HG03439 (cell line): Measurements from ENCODE around the gene FAM241B.

Source experiments
- ATAC-seq: cut with Tn5 transposase; IDR thresholded peaks from one replicate; pipeline ENCODE4 v1.9.1; 2021; ENCODE audit warnings: mild to moderate bottlenecking, moderate library complexity; ENCODE audit not compliant: unreplicated experiment

The FAM241B gene

DNA sequence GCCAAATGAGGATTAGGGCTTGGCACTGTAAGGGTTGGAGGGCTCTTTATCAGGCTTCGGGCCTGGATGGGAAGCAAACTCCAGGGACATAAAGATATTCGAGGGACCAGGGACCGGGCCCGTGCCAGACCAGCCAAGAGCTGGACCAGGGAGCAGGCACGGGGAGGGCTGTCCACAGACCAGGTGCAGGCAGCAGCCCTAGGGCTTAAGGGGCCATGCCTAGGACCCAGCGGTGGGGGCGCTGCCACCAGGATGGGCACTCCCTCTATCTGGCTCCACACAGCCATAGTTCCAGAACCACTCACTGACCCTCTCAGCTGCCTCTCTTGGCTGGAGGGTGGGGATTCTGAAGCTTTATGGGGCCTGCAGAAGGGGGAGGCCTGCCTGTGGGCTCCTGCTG lies 32.9 kb downstream of the FAM241B start:
- no peak for ATAC-seq

- no peak for ATAC-seq
Observed at GRCh38 chr10:69663369-69663947, 33.4 kb downstream of the FAM241B start.

GRCh38 chr10:69665474-69666320 lies 35.6 kb downstream of the FAM241B start:
- no peak for ATAC-seq

DNA sequence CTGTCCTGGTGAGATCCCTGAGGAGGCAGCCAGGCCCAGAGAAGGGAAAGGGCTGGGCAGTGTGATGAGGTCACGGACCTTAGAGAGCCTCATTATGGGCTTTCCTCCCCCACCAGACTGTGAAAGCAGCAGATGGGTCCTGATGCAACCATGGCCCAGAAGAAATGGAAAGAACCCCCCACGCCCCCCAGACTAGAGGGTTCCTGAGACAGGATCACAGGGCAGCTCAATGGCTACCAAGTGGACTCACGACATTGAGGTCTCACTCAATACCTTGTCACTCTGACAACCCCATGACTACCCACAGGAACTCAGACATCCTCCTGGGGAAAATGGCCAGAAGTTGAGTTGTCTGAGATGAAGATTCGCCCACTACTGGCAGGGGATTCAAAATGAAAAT lies 36.7 kb downstream of the FAM241B start:
- ATAC-seq: no peak

DNA sequence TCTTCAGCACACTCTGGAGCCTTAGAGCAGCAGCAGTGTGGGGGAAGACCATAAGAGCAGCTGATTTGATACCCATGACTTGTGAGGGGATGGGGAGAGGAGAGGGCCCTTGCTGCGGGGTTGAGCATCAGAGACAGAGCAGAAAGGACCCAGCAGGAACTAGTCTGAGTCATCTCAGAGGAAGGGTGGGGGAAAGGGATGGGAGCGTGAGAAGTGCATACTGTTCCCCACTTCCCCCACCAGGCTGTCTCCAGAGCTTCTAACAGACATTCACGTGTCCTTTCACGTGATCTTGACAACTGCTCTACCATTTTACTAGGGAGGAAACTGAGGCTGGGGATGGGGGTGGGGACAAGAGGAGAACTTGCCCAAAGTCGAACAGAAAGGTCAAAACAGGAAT lies 38.7 kb downstream of the FAM241B start:
- ATAC-seq: no peak

GRCh38 chr10:69669409-69669808 lies 39.4 kb downstream of the FAM241B start:
- ATAC-seq: no peak

DNA sequence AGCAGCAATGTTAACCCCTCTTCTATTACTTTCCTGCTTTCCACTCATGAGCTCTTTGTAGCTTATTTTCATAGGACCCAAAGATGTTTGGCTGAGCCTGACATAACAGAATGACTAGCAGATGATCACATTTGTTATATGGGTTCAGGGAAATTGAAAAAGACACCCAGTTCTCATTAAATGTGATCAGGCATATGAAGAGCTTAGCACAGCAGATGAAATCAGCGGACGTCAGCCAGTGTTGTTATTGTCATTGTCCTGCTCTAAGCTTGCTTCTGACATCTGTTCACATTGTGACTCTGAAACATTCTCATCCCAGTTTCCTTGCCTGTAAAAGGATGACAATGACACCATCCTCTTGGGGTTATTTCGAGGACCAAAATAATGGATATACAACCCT lies 43.5 kb downstream of the FAM241B start:
- ATAC-seq: no peak

DNA sequence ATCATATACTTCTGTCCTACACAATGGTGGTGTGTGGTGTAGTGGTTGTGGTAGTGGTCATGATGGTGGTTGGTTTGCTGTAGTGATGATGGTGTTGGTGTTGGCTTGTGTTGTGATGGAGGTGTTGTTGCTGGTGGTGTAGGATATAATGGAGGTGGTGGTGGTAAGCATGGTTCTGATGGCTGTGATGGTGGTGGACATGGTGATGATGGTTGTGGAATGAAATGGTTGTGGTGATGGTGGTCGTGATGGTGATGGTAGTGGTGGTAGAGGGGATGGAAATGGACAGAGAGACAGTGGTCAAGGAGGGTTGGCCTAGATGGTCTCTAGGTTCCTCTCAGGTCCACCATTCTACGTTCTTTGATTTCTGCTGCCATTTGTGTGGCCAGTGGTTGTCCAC lies 44.7 kb downstream of the FAM241B start:
- ATAC-seq: no peak

DNA sequence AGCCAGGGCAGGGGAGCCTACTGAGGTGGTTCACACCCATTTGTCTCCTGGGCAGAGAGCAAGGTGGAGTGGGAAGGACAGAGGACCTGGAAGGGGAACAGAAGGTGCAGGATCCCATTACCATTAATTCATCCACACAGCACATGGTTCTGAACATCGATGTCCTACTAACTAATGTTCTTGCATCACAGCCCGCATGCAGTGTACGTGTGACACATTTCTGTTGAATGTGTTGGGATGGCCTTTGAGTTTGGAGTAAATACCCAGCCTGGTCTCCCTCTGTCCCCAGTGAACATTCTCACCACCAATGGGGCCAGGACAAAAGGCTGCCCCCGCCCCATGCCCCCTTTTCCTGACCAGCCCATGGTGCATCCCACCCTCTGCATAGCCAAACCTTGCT lies 46.3 kb downstream of the FAM241B start:
- no peak for ATAC-seq

- ATAC-seq: no peak
Observed at GRCh38 chr10:69677985-69678654, 48.1 kb downstream of the FAM241B start.

DNA sequence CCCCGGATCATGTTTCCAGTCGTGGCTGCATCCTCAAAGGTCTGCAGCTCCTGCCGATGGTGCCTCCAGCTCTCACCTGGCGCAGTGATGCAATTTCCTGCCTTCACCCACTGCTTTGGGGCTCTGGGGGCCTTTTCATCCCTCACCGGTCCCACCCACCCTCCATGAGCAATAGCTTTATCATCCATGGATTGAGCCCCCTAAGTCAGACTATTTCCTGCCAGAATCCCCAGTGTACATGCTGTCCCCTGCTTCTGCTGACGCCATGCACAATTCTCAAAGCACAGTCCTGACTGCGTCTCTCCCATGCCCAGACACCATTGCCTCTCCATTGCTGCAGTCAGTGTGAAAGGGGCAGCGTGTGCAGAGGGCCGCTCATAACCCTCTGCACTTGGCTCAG lies 49.7 kb downstream of the FAM241B start:
- no peak for ATAC-seq

DNA sequence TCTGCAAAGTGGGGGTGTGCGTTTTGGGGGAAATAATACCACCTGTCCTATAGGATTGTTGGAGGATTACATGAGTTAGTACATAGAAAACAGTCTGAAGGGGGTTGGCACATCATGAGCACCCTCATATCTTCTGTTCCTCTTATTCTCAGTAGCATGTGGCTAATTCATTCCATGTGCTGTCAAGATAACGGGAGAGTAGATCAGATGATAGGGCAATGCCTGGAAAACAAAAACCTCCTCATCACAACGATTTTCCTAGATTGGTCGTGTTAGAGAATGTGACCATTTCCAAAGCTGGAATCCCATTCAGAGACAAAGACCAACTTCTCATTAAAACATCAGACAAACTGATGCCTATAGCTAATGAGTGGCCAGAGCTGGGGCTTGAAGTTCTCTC lies 50.6 kb downstream of the FAM241B start:
- no peak for ATAC-seq

DNA sequence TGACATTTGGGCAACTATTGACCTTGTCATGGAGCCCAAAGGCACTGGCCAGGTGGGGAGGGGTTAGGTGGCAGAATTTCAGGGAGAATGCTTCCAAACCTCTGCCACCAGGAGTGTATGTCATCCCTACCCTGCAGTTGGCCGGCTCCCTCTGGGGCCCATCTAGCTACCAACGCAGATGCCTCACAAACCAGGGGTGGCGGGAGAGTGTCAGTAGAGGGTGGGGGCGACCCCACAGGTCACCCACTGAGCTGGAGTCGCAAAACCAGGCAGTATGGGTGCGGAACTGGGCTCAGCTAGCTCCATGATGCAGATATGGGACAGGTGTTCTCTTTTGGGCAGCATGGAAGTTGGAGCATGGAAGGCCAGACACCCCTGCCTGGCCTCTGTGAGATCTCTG lies 51.4 kb downstream of the FAM241B start:
- no peak for ATAC-seq

- ATAC-seq: no peak
Observed at GRCh38 chr10:69682955-69683474, 53.0 kb downstream of the FAM241B start.
